ENCODE results near the gene SCCPDH. TPM values are rescaled to one million over a fixed set of nuclear protein-coding genes. Genes with fewer than 3 reads are reported as not detected.

Gene SCCPDH
- total and polyA plus RNA-seq, 8 donors: 28.3 to 45.0 (median 42.5) TPM

DNA sequence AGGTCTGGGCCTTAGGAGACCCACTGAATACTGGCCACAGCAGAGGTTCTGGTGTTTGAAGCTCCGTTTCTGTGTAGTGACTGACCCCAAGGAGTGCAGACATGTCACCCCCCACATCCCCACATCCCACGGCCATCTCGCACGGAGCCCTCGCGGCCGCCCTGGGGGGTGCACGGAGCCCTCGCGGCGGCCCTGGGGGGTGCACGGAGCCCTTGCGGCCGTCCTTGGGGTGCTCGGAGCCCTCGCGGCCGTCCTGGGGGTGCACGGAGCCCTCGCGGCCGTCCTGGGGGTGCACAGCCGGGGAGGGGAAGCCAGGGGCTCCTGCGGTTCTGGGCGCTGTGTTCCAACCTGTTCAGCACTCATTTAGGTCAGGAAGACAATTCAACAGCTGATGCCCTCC, 68.4 kb downstream of the SCCPDH start:
- Histone ChIP-seq H3K9me3 (no peaks in the 10 kb centered on the region), H3K27me3 (peaks cover 0 to 38% of the 10 kb centered on the region in 2 donors), H3K4me3 (no peak overlapping the region), H3K4me1 (peaks cover 6 to 16% of the 10 kb centered on the region in 2 donors), H3K36me3 (no peaks in the 10 kb centered on the region), H3K27ac (no peak overlapping the region)
- ATAC-seq: no peak
- no peak for DNase-seq
- intact Hi-C loops (cut with DNase I): no loop called here
- TF ChIP-seq, protein P1, sequence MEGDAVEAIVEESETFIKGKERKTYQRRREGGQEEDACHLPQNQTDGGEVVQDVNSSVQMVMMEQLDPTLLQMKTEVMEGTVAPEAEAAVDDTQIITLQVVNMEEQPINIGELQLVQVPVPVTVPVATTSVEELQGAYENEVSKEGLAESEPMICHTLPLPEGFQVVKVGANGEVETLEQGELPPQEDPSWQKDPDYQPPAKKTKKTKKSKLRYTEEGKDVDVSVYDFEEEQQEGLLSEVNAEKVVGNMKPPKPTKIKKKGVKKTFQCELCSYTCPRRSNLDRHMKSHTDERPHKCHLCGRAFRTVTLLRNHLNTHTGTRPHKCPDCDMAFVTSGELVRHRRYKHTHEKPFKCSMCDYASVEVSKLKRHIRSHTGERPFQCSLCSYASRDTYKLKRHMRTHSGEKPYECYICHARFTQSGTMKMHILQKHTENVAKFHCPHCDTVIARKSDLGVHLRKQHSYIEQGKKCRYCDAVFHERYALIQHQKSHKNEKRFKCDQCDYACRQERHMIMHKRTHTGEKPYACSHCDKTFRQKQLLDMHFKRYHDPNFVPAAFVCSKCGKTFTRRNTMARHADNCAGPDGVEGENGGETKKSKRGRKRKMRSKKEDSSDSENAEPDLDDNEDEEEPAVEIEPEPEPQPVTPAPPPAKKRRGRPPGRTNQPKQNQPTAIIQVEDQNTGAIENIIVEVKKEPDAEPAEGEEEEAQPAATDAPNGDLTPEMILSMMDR (IDR thresholded peaks at IDR 0.05): no peak

- intact Hi-C loops (cut with DNase I): no loop called here
- peaks cover 0 to 30% of the 10 kb centered on the region in 2 donors for H3K27me3 ChIP-seq
Observed at GRCh38 chr1:246793356-246793896, 69.2 kb downstream of the SCCPDH start.

DNA sequence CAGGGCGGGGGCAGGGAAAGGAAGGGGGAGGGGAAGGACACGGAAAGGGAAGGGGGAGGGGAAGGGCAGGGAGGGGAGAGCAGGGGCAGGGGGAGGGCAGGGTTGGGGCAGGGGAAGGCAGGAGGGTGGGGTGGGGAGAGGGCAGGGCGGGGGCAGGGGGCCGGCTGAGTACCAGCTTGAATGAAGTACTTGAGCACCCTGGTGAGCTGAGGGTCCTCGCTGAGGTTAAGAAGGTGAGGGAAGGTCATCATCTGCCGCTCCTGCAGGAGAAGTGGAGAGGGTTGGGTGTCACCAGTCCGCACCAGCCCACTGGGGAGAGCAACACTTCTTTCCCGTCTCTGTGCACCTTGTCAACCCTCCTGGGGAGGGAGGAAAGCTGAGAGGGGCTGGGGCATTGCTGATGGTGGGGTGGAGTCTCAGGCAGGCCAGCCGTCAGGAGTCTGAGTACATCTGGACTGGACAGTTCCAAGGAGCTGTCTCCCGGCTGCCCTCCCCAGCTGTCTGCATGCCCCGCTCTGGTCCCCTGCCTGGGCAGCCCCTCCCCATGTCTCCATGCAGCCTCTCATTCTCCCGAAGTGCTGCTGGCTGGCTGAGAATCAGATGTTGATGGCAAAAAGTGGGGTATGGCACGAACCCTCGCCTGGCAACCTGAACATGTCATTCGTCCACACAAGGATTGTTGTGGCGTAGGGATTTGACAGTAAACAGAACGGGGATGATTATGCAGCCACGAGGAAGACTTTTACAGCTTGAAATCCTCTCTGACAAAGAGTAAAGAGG, 70.0 kb downstream of the SCCPDH start:
- H3K27me3 ChIP-seq: peaks cover 0 to 23% of the 10 kb centered on the region in 2 donors
- H3K27ac ChIP-seq: no peak overlapping the region
- H3K9me3 ChIP-seq: no peaks in the 10 kb centered on the region
- intact Hi-C loops (cut with DNase I): no loop called here
- H3K36me3 ChIP-seq: no peaks in the 10 kb centered on the region
- TF ChIP-seq, protein P1 (IDR thresholded peaks at IDR 0.05): no peak
- no peak overlapping the region for H3K4me3 ChIP-seq
- peaks cover 0 to 10% of the 10 kb centered on the region in 2 donors for H3K4me1 ChIP-seq
- peak in 2 of 4 donors; percentile 48 to 51 for DNase-seq
- peak; percentile 50 for ATAC-seq

More at GRCh38 chr1:246793356-246793896, 69.2 kb downstream of the SCCPDH start:
- H3K4me3 ChIP-seq: no peak overlapping the region
- DNase-seq (no peak), ATAC-seq (no peak)
- H3K27ac ChIP-seq: no peak overlapping the region
- TF ChIP-seq, protein P1 (IDR thresholded peaks at IDR 0.05): no peak
- H3K36me3 ChIP-seq: no peaks in the 10 kb centered on the region
- H3K4me1 ChIP-seq: peaks cover 6 to 16% of the 10 kb centered on the region in 2 donors
- H3K9me3 ChIP-seq: no peaks in the 10 kb centered on the region

- DNase-seq (no peak), ATAC-seq (peak; percentile 50)
- TF ChIP-seq, protein P1 (IDR thresholded peaks at IDR 0.05): no peak
- Histone ChIP-seq H3K9me3 (no peaks in the 10 kb centered on the region), H3K36me3 (no peaks in the 10 kb centered on the region), H3K27ac (no peak overlapping the region), H3K4me1 (peaks cover 0 to 10% of the 10 kb centered on the region in 2 donors), H3K4me3 (no peak overlapping the region), H3K27me3 (peaks cover 0 to 15% of the 10 kb centered on the region in 2 donors)
- intact Hi-C loops (cut with DNase I): no loop called here
Observed at GRCh38 chr1:246794828-246795671, 70.8 kb downstream of the SCCPDH start.

All from left lung (tissue), 10 donors.